ENCODE measurements around the gene SGIP1. TPM values are rescaled to one million over a fixed set of nuclear protein-coding genes. Genes with fewer than 3 reads are reported as not detected.

Gene SGIP1
- total RNA-seq, 1 donor from 2014 or later = 6.9 TPM

GRCh38 chr1:66607458-66607857 lies 73.5 kb downstream of the SGIP1 start:
- no peak overlapping the region for H3K4me3 ChIP-seq (ENCODE audit: low read depth, low read length)
- TF ChIP-seq CTCF (conservative IDR thresholded peaks at IDR 0.05; ENCODE audit: low read depth, low read length) = peak; percentile 47
- no peak for DNase-seq (ENCODE audit: low read depth)

GRCh38 chr1:66613187-66613586 lies 79.2 kb downstream of the SGIP1 start:
- DNase-seq (ENCODE audit: low read depth) = no peak
- no peak overlapping the region for H3K4me3 ChIP-seq (ENCODE audit: low read depth, low read length)
- no peak for TF ChIP-seq CTCF (conservative IDR thresholded peaks at IDR 0.05; ENCODE audit: low read depth, low read length)

- TF ChIP-seq CTCF (conservative IDR thresholded peaks at IDR 0.05; ENCODE audit: low read depth, low read length) = no peak
Measured at GRCh38 chr1:66617362-66618184, 83.6 kb downstream of the SGIP1 start.

GRCh38 chr1:66618390-66618789 lies 84.4 kb downstream of the SGIP1 start:
- no peak for TF ChIP-seq CTCF (conservative IDR thresholded peaks at IDR 0.05; ENCODE audit: low read depth, low read length)
- DNase-seq (ENCODE audit: low read depth) = no peak
- no peak overlapping the region for H3K4me3 ChIP-seq (ENCODE audit: low read depth, low read length)

More at GRCh38 chr1:66617362-66618184, 83.6 kb downstream of the SGIP1 start:
- no peak overlapping the region for H3K4me3 ChIP-seq (ENCODE audit: low read depth, low read length)
- DNase-seq (ENCODE audit: low read depth) = no peak

- DNase-seq (ENCODE audit: low read depth) = no peak
- TF ChIP-seq CTCF (conservative IDR thresholded peaks at IDR 0.05; ENCODE audit: low read depth, low read length) = no peak
- H3K4me3 ChIP-seq (ENCODE audit: low read depth, low read length) = no peak overlapping the region
Measured at GRCh38 chr1:66623812-66624211, 89.9 kb downstream of the SGIP1 start.

- H3K4me3 ChIP-seq (ENCODE audit: low read depth, low read length) = no peak overlapping the region
- TF ChIP-seq CTCF (conservative IDR thresholded peaks at IDR 0.05; ENCODE audit: low read depth, low read length) = no peak
- DNase-seq (ENCODE audit: low read depth) = peak; percentile 15
Measured at GRCh38 chr1:66624412-66625060, 90.6 kb downstream of the SGIP1 start.
